HTERT RPE-1 (cell line): ENCODE results near the gene NFKBIZ.
"Not testable (repeated sequence)": the region's sequence is repeated elsewhere in the genome, so short reads cannot be mapped to it uniquely, and the experiment has no call there.

Experiments
- in situ Hi-C: fragments of 300-500 bp; cut with MboI; formaldehyde crosslinking; loops from 4 replicates; pipeline ENCODE4 v1.14.3; 2020; ENCODE audit warnings: low sequenced_read_pairs

NFKBIZ gene

GRCh38 chr3:101868534-101869464, 19.5 kb downstream of the NFKBIZ start:
- in situ Hi-C loops, result no loop called here

DNA sequence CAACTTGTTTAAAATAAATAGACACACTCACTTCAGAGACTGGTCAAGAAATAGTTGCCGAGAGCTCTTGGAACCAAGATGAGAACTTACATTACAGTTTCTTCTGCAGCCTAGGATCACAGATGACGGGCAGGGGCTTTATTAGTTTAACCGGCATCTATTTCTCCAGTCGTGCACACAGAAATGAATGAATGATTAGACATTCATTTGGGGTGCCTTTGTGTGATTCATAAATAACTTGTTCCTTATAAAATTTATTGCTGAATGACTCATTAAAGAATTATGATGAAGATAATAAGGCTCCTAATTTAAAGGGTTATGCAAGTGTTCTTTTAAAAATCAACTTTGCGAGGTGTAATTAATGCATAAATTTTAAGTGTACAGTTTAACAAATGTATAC, 20.8 kb downstream of the NFKBIZ start:
- in situ Hi-C loops, result no loop called here

GRCh38 chr3:101873619-101874018, 24.3 kb downstream of the NFKBIZ start:
- in situ Hi-C loops, result no loop called here

DNA sequence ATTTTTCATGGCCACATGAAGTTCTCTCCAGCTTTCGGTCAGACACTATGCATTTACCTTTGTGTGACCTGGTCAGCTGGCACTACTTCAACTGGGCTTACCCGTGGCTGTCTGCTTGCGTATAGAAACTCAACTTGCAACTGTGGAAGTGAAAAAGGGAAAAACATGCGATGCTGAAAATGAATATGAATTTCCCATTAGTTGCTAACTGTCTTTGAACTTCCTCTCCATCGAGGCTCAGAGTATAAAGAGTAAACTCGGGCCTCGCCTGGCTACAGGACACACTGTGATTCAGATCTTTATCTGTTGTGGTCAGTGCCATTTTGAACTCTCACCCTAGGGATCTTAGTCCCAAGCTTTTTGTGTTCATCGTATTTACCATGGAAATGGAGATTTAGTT, 26.8 kb downstream of the NFKBIZ start:
- in situ Hi-C loops, result no loop called here

DNA sequence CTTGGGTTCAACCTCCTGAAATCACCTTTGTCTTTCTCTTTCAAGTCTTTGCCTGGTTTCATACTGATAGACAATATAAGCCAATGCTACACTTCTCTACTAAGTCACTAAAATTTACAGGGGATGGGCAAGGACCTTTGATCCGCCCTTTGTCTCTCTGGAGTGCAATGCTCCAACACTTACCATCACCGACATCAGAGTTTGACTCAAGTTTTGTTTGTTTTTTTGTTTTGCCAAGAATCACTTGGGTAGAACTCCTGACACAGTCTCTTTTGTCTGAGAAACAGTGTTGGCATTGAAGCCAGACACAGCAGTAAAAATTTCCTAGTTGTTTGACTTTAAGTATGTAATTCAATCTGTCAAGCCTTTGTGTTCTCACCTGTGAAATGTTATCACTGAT, 29.3 kb downstream of the NFKBIZ start:
- in situ Hi-C loops, result no loop called here

GRCh38 chr3:101879102-101879501, 29.8 kb downstream of the NFKBIZ start:
- in situ Hi-C loops, result no loop called here

- in situ Hi-C loops, result no loop called here
These were observed 30.4 kb downstream of the NFKBIZ start for GRCh38 chr3:101879623-101880284.

DNA sequence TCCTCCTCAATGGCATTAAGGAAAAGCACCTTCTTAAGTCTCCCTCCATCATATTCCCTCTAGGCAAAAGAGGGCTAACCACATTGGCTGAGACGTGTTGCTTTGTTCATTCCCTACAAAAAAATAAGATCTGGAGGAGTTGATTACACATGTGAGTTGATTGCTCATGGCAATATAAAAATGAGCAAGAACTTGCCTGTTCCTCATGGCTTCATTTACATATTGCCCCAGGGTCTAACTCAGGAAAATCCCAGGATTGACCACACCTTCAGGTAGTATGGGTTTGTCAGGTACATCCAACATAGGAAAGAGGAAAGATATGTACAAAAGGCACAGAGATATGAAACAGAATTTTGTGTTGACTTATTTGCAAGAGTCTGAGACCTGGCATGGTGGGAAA, 35.5 kb downstream of the NFKBIZ start:
- in situ Hi-C loops, result no loop called here

DNA sequence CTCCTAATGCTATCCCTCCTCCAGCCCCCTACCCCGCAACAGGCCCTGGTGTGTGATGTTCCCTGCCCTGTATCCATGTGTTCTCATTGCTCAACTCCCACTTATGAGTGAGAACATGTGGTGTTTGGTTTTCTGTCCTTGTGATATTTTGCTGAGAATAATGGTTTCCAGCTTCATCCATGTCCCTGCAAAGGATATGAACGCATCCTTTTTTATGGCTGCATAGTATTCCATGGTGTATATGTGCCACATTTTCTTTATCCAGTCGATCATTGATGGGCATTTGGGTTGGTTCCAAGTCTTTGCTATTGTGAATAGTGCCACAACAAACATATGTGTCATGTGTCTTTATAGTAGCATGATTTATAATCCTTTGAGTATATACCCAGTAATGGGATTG, 36.3 kb downstream of the NFKBIZ start:
- in situ Hi-C loops, result not testable (repeated sequence)

GRCh38 chr3:101886626-101887025, 37.3 kb downstream of the NFKBIZ start:
- in situ Hi-C loops, result no loop called here

GRCh38 chr3:101888653-101889052, 39.3 kb downstream of the NFKBIZ start:
- in situ Hi-C loops, result no loop called here

DNA sequence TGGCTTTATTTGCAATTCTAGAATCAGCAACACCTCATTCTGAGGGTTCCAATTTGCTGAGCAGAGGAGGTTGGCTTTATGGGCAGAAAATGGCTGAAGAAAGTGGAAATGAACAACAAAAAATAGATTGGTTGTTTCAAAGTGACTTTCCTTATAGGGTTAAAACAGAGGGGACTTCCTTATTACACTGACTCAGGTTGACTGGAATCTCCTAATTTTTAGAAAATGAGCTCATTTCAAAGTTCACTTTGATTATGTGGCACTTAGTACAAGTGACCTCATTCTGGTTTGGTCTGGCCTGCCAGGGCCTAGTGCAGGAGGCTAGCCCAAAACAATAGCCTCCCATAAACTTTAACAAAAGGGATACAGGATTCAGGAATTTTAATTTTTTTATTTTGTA, 41.4 kb downstream of the NFKBIZ start:
- in situ Hi-C loops, result no loop called here

GRCh38 chr3:101892648-101893047, 43.3 kb downstream of the NFKBIZ start:
- in situ Hi-C loops, result no loop called here

- in situ Hi-C loops, result no loop called here
These were observed 46.9 kb downstream of the NFKBIZ start for GRCh38 chr3:101896083-101896757.

DNA sequence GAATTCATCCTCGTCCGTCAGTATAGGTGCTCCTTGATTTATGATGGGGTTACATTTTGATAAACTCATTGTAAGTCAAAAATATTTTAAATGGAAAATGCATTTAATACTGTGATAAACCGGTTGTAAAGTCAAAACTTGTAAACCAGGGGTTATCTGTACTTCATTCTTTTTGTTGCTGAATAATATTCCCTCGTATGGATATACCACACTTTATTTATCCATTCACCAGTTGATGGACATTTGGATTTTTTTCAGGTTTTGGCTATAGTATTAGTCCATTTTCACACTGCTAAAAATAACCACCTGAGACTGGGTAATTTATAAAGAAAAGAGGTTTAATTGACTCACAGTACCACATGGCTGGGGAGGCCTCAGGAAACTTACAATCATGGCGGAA, 47.7 kb downstream of the NFKBIZ start:
- in situ Hi-C loops, result no loop called here

DNA sequence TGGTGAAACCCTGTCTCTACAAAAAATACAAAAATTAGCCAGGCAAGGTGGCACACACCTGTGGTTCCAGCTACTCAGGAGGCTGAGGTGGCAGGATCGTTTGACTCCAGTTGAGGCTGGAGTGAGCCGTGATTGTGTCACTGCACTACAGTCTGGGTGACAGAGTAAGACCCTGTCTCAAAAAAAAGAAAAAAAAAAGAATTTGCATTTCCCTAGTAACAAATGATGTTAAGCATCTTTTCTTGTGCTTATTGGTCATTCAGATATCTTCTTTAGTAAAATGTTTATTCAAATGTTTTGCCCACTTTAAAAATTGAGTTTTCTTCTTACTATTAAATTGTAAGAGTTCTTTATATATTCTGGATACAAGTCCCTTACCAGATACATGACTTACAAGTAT, 48.7 kb downstream of the NFKBIZ start:
- in situ Hi-C loops, result no loop called here

DNA sequence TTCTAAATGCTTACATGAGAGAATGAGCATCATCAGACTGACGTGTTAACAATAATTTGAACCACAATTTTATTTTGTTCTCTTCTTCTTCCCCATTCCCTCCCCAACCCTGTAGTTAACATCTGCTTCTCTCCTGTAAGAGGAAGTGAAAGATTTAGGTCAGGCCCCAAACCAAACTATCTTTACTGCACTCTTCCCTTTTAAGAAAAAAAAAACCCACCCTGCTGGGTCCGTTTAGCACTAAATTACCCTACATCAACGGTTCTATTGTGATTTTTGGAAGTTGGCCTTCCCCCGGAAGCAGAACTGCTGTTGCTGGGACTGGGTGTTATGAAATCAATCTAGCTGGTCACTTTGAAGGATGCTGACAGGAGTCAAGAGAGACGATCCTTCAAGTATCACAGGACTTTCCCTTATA, 49.4 kb downstream of the NFKBIZ start:
- in situ Hi-C loops, result no loop called here

DNA sequence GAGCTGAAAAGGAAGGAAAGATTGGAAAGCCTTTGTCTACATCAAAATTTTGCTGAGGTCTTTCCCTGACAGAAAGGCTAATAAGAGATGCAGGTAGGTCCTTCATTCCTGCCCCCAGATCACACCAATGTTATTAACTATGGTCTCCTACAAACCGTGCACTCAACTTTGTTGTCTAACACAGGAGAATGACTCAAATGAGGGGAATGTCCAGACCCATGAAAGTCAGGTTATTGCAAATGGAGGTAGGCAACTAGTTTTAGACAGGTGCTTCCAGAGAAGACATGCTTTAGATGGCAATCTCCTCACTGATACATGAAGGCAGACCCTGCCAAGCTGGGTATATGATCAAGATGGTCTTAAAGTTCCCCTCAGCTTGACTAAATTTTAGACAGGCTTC, 51.0 kb downstream of the NFKBIZ start:
- in situ Hi-C loops, result no loop called here

DNA sequence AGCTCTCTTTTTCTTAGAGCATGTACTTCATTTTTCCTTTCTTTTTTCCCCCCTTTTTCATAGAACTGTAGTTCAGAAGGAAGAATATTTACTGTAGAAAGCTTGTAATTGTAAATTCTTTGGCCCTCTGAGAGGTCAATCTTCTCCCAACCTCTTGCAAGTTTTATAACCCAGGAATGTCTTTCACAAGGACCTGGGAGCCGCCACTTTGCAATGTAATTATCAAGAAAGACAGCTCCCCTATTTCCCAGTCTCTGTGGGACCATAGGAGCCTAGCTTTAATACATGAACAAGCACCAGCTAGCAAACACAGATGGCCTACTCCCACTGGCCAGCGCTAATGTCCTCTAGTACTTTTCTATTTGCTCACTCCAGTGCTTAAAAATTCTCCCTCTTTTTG, 51.4 kb downstream of the NFKBIZ start:
- in situ Hi-C loops, result no loop called here

DNA sequence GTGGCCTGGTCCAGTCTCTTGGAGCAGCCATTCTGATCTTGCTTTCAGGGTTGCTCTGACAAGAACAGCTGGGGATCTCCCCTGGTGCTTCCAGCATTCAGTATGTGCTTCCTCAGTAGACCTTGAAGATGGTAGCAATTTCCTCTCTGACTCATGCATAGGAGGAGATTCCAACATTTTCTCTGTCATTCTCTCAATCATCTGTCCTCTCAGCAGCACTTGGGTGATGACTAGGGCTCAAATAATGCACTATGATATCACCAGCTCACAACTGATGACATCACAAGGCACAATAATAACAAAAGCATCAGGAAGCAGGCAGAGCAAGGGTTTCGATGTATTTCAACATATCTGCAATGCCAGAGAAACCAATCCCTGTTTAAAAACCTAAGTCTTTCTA, 52.7 kb downstream of the NFKBIZ start:
- in situ Hi-C loops, result no loop called here

DNA sequence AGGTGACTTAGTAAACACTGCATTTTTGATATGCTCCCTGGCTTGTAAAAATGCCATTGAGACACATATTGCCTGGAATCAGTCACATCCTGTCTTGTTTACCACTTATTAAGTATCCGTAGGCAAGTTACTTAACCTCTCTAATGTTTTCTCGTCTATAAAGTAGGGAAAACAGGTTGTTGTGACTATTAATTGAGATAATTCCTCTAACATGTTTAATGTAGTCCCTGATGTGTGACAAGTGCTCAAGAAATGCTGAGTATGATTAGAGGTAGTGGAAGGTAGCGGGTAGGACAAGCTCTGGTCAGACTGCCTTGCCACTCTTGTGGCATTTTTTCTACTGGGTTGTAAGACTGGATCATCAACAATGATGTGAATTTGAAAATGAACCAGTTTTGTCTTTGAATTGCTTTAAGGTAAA, 54.1 kb downstream of the NFKBIZ start:
- in situ Hi-C loops, result no loop called here

DNA sequence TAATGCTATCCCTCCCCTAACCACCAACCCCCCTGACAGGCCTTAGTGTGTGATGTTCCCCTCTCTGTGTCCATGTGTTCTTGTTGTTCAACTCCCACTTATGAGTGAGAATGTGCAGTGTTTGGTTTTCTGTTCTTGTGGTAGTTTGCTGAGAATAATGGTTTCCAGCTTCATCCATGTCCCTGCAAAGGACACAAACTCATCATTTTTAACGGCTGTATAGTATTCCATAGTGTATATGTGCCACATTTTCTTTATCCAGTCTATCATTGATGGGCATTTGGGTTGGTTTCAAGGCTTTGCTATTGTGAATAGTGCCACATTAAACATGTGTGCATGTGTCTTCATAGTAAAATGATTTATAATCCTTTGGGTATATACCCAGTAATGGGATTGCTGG, 56.3 kb downstream of the NFKBIZ start:
- in situ Hi-C loops, result not testable (repeated sequence)
